HG02610 (cell line): ENCODE measurements around the gene POU4F3.
A peak's percentile ranks its signal among the peaks of the same experiment; 100 is the strongest.

ENCODE experiments used
- ATAC-seq: cut with Tn5 transposase; IDR thresholded peaks from one replicate; pipeline ENCODE4 v1.9.1; 2021; ENCODE audit warnings: mild to moderate bottlenecking, moderate library complexity; ENCODE audit not compliant: unreplicated experiment

The POU4F3 gene

GRCh38 chr5:146339715-146340259, 1.1 kb downstream of the POU4F3 start:
- no peak for ATAC-seq

DNA sequence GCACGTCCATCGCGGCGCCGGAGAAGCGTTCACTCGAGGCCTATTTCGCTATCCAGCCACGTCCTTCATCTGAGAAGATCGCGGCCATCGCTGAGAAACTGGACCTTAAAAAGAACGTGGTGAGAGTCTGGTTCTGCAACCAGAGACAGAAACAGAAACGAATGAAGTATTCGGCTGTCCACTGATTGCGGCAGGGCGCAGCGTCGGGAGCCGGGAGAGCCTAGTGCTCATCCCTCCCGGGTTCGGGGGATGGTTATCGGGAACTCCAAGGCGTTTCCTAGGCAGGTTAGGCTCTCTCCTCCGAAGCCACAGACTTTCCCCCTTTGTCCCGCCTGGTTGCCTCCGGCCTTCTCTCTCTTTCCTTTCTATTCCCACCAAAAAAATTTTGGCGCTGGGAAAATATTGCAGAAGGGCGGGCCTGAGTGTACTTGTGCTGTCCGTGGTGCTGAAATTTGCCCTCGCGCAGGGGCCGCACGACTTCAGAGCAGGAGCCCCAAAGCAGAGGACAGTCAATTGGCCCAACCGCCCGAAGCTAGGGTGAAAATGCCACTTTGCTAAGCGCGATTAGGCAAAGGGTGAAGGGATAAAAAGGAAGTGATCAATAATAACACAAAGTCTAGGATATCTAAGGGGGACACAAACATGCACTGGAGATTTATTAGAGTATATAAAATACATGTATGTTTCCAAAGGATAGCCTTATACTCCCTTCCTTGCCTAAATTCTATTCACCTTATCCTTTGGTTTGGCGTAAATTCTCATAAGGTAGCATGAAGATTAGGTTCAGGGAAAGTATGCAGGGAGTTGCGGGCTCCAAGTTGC, 1.8 kb downstream of the POU4F3 start:
- no peak for ATAC-seq

DNA sequence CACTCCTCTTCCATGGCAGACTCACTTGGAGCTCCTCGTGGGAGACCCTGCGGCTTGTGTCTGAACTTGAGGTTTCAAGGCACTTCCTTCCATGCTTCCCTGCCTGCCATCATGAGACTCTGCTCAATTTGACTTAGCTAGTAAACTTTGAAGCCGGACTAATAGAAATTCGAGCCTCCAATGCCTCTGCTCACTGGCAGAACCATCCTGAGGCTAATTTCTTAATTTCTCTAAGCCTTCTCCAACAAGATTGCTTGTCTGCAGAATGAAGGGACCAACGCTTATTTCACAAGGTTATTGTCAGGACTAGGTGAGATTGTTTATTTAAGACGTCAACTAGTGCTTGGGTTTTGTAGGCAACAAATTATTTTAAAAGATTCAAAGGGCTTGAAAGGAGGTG, 3.2 kb downstream of the POU4F3 start:
- no peak for ATAC-seq

- no peak for ATAC-seq
These were observed 3.9 kb downstream of the POU4F3 start for GRCh38 chr5:146342519-146342881.

- no peak for ATAC-seq
These were observed 4.5 kb downstream of the POU4F3 start for GRCh38 chr5:146342882-146343865.

GRCh38 chr5:146344155-146345118, 5.8 kb downstream of the POU4F3 start:
- peak; percentile 56 for ATAC-seq

DNA sequence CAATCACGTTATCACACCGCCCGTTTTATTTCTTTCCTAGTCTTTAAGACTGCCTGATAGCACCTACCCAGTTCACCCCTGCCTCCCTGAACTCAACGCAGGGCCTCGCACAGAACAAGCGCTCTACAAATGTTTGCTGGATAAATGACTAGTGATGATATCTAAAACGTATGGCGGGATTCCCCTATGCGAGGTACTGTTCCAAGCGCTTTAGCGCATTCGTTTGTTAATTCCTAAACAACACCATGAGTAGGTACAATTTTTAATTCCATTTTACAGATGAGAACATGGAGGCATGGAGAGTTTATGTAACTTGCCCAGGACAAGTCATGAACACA, 6.6 kb downstream of the POU4F3 start:
- ATAC-seq, result no peak

GRCh38 chr5:146345578-146346366, 7.1 kb downstream of the POU4F3 start:
- no peak for ATAC-seq

DNA sequence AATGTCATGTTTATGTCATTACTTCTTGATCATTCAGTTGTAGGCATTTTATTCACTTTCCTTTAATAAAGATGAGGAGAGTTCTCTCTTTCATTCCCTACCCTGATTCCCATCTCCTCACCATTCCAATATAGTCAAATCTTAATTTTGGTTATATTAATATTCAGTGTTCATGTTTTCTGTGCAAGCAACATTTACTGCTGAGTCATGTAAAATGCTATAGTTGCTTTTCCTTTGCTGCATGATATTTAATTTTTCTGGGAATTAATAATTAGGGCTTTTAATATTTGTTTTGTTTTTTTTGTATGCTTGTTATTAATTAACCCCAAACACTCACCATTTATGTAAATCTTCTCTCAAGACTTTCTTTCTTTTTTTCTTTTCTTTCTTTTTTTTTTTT, 18.5 kb downstream of the POU4F3 start:
- no peak for ATAC-seq

- ATAC-seq, result no peak
These were observed 21.2 kb downstream of the POU4F3 start for GRCh38 chr5:146359836-146360235.

GRCh38 chr5:146363161-146363874, 24.7 kb downstream of the POU4F3 start:
- ATAC-seq, result no peak

DNA sequence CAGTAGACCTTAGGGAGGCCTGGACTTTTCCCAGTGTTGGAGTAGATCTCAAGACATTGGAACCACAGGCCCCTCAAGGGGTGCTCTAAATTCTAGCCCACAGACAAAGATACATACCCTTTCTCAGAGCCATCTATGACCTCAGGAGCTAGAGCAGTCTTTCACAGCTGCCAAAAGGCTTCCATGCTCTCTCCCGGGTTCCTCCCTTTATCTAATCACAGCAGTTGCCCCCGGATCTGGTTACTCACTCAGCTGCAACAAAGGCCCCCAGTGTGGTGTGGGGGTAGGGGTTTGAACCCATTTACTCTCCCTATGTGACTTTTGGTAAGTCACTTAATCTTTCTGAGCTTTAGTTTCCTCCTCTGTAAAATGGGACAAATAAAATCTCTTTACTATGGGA, 27.0 kb downstream of the POU4F3 start:
- ATAC-seq, result no peak

GRCh38 chr5:146366904-146367303, 28.3 kb downstream of the POU4F3 start:
- no peak for ATAC-seq

DNA sequence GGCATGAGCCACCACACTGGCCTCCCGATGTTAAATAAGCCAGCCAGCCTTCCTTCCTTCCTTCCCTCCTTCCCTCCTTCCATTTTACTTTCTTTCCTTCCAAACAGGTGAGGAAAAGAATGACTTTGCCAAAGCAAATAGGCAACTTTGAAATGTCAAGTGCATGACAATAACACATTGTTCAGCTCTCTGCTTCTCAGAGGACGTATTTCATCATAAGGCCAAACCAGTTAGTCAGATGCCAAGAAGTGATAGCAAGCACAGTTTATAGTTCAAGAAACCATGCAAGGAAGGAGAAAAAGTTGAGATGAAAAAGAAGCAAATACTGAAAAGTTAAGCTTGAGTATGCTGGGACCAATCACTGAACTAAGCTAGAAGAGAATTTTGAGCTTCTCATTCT, 29.5 kb downstream of the POU4F3 start:
- ATAC-seq, result no peak

GRCh38 chr5:146369691-146370090, 31.1 kb downstream of the POU4F3 start:
- no peak for ATAC-seq

GRCh38 chr5:146376821-146377220, 38.2 kb downstream of the POU4F3 start:
- ATAC-seq, result no peak

- ATAC-seq, result no peak
These were observed 40.3 kb downstream of the POU4F3 start for GRCh38 chr5:146378986-146379385.

DNA sequence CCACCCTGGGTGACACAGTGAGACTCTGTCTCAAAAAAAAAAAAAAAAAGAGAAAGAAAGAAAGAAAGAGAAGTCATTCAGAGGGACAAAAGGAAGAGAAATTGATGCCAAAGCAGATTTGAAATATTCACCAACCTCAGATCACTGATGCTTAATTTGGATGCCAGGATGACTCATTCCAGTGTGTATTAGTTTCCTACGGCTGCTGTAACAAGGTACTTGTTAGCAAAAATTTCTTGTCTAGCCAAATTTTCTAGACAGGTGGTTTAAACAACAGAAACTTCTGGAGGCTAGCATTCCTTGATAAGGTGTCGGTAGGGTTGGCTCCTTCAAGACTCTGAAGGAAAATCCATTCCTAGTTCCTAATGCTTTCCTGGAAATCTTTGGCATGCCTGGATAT, 42.1 kb downstream of the POU4F3 start:
- ATAC-seq, result no peak

GRCh38 chr5:146388386-146388785, 49.7 kb downstream of the POU4F3 start:
- ATAC-seq, result no peak
